ENCODE measurements around the gene SGPP2.
"Not testable (repeated sequence)": the region's sequence is repeated elsewhere in the genome, so short reads cannot be mapped to it uniquely, and the experiment has no call there.

Gene SGPP2

DNA sequence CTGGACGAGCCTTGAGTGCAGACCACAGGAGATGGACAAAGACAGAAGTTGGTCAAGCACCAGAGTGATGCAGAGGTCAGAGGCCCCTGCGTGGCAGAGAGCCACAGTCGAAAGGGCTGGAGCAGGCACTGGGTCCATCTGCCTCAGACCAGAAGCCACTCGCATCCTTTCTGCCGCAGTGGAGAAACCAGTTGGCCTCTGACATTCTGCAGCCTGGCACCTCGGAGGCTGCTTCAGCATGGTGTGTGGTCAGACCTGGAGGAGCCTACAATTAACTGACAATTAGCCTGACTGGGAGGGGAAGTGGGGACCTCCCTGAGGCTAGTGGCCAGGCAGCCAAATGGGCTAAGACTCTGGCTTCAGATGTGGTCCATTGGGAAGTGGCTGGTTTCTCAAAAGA is 111.1 kb downstream of the SGPP2 start:
- no peak for DNase-seq

DNA sequence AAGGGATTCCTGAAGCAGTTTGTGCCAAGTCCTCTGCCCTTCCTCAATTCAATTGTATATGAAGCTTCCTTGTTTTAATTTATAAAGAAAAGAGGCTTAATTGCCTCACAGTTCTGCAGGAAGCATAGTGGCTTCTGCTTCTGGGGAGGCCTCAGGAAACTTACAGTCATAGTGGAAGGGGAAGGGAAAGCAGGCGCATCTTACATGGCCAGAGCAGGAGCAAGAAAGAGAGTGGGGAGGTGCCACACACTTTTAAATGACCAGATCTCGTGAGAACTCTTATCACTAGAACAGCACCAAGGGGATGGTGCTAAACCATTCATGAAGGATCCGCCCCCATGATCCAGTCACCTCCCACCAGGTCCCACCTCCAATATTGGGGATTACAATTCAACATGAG is 114.2 kb downstream of the SGPP2 start:
- no peak for DNase-seq

DNA sequence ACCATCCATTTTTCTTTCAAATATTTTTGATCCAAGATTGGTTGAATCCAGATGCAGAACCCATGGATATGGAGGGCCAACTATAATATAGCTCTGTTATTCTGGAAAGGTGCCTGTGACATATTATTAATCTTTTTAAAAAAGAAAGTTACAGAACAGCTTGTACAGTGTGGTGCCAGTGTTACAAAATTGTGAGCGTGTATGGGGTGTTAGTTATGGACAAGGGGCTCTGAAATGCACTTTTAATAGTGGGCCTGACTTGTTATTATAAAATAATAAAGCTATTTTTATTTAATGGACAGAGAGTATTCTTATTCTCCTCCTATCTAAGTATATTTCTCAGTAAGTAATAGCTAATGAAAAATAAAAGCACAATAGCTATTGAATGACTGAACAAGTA is 120.3 kb downstream of the SGPP2 start:
- no peak for DNase-seq

DNA sequence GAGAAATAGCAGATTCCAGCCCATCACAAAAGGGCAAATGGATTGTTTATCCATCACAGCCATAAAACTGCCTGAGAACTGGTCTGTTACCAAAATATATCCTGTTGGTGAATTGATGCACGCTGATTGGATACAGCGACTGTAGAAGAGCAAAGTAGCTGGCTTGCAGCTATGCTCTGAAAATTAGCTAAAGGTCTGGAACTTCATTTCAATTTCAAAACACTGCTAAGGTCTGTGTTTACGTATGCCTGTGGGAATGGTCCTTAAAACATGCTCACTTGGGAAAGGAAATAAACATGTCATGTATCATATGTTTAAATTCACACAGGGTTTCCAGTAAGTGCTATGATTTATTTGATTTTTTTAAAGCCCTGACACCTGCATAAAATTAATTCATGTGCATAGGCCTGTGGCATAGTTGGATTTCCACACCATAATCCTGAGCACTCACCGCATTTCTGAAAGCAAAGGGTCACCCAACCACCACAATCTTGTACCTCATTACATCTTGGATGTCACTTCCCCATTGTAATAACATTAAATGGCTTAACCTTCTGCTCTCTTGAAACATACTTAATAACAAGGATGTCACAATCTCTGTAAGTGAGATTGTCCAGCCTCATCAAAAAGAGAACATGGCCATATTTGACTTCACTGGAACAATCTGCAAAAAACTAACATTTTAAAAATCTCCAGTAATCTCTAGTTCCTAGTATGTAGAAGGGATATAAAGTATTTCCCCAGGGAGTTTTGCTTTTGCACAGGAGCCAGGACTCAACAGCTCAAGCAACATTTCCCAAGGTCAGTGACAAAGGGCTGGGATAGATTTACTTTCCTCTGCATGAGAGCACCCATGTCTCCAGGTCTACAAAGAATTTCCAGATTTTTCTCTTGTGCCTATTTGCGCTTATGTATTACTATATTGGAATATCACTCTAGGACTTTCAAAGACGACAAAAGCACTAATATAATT is 121.8 kb downstream of the SGPP2 start:
- DNase-seq, result no peak

DNA sequence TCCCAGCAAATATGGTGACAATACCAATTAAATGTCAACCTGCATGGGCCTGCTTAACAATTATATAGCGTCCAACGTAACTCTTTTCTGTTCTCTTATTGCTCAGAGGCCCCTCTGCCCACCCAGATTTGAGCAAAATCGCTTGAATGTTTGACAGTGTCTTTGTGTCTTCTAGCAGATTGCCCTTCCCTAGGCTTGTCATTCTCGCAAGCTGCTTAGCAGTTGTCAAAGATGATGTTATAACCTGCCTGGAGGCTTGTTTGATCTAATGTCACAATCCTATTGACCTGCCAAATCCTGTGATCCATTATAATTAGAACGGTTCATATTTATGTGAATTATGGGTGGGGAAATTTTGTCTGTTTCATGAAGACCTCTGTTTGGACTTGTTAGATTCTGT is 122.7 kb downstream of the SGPP2 start:
- no peak for DNase-seq

DNA sequence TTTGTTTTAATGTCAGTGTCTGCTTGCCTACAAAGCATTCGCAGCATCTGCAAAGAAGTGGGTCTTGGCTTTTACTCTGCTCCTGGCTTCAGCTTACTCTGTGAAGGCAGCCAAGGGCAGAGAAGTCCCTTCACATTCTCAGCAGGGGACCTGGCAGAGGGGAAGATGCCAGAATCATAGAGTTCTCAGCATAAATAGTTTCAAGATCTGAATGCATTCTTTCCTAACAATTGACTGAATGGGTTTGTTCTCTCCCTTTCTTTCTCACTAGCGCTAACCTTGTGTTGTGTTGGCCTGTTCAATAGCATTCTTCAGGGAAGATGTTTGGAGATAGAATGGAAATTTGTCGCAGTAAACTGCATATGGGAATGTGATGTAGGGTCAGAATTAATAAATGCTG is 124.6 kb downstream of the SGPP2 start:
- DNase-seq, result no peak

DNA sequence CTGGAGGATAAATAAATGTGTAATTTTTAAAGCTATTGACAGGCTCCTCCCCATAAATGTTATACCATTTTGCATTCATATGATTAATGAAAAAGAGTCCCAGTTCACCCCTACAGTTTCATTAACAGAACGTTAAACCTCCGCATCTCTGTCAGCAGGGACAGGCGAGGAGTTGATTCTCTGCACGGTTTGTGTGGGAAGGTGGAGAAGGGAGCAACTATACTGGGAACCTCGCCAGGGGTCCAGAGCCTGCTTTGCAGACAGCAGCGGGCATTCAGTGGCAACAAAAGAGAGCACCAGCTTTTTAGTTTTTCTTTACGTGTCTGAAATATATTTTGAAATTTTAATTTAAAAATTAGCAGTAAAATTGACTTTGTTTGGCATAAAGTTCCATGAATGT is 130.2 kb downstream of the SGPP2 start:
- no peak for DNase-seq

DNA sequence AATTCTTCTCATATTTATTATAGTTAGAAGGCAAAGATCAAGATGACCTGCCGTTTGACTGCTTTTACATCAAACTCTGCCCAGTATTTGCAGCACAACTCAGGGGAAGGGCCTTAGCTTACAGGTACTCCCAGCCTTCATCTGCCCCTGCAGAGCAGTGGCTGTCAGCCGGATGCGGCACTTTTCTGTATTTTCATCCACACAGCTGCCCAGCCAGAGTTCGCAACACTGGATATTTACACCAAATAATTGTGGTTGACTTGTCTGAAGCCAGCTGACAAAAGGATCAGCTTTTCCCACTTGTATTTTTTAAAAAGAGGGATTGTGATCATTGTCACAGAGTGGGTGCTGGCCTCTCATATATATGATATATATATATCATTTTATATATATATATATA is 136.8 kb downstream of the SGPP2 start:
- no peak for DNase-seq

DNA sequence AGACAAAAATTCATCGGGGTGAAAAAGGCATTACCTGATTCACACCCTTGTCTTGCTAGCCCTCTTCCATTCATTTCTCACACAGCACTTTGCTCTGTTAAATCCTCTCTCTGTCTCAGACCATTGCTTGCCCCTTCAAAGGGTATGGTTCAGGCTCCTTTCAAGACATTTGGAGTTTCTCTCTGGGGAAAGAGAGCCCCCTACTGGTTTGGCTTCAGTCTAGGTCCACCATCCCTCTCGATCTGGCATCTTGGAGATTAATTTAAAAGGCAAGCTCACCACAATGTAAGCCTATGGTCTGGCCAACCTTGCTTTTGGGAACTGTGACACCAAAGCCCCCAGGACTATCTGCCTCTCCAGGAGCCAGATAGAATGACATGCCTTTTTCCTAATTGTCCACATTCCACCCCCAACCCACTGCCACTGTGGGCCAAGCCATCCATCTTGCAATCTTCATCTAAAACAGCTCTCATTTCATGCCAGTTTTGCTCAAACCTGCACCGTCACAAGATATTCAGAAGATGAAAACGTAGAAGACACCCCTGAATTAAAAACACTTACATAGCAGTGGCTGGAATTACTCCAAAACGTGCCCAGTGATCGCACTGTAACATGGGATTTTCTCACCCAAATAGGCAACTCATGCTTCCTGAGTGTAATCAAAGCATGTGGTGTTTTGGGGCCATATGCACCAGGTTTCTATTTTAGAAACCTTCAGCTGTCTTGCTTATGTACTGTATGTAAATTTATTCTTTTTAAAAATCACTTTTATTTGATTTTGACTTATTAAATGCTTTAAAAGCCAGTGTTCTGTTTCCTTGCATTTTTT is 137.7 kb downstream of the SGPP2 start:
- DNase-seq, result peak; percentile 31

DNA sequence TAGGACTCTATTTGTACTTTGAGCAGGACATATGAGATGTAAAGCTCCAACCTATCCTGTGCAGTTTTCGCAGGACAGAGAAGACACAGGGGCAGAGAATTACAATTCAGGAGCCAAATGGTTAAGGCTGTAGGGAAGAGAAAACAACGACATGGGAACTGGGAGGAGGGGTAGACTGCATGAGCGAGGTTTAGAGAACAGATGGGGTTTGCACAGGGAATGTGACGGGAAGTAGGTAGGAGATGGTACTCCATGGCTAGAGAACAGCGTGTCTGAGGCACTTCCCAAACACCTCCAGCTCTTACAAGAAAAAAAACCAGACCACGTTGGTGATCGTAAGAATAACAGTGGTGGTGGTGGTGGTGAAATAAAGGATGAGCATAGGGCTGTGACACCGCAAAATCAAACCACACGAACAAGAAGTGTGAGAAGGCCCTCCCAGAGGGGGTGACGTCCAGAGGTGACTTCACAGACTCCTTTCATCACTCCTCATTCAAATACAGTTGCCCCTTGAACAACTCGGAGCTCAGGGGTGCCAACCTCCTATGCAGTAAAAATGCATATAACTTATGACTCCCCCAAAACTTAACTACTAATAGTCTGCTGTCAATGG is 138.9 kb downstream of the SGPP2 start:
- no peak for DNase-seq

DNA sequence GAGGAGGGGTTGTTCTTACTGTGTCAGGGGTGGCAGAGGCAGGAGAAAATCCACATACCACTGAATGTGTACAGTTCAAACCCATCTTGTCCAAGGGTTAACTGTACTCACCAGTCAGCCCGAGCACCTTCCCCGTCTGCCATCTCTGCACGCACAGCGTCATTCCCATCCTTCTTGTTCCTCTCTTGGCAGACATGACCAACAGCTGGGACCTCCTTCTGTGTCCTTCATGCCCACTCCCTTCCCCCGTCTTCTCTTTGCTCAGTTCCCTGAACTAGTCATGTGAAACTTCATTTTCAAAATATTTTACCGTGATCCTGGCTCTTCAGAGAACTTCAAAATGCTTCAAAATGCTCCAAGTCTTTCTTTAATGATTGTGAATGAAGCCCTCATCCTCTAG is 139.6 kb downstream of the SGPP2 start:
- no peak for DNase-seq

DNA sequence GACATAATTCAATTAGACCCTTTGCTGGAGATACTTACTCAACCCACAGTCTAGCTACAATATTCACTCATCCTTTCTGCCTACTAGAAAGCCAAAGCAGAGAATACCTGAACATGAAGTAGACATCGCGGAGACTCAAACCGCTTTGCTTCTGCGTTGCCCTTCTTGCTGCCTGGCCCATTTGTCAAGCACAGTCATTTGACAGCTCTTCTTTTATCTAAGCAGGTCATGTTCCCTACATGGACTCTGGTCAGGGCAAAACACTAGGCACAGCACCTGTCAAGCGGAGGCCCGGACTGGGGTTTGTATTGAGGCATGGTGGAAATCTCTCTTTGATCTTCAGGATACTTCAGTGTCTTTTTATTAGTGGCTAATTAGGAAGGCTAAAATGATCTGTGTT is 141.9 kb downstream of the SGPP2 start:
- DNase-seq, result no peak

DNA sequence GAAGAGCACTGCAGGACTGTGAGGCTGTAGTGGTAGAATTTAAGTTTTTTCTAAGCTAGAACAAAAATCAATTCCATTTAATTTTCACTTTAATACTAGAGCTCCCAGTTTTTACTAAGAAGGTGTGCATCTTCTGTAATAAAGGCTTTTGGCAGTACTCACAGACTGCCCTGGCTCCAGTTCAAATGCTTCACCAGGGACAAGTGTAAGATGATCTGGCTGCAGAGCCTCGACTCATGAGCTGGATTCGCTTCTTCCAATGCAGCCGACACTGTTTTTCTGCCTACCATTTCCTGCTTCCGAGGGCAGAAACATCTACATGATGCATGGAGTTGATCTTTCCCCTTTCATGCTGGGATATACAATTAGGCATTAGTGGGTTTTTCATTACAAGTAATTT is 144.5 kb downstream of the SGPP2 start:
- DNase-seq, result no peak

DNA sequence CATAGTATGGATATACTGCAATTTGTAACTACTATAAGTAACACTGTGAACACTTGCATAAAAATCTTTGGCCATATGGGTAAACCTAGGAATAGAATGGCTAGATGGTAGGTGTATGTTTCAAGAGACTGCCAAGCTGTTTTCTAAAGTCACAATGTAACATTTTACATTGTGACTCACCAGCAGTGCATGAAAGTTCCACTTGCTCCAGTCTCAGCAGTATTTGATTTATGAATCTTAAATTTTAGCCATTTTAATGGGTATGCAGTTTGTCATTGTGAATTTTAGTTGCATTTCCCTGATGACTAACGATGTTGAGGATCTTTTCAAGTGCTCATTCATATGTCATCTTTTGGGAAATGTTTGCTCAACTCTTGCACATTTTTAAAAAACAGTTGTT is 145.5 kb downstream of the SGPP2 start:
- no peak for DNase-seq

DNA sequence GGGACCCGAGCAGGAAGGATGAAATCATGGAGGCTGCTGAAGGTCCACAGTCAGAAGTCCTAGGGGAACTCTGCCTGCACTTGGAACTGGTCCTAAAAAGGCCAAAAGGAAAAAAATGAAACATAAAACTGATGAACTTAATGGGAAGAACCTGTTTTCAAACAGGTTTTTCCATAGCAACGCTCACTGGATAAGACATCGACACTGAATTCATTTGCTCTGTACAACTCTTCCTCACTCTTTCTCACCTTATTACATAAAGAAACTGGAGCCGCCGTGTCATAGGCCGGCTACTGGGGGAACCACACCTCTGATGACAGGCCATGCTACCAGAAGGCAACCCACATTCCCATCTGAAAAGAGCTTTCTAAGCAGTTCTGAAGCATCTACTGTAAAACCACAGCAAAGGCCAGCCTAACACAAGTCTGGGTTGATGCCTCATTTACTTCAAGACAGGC is 147.9 kb downstream of the SGPP2 start:
- no peak for DNase-seq

DNA sequence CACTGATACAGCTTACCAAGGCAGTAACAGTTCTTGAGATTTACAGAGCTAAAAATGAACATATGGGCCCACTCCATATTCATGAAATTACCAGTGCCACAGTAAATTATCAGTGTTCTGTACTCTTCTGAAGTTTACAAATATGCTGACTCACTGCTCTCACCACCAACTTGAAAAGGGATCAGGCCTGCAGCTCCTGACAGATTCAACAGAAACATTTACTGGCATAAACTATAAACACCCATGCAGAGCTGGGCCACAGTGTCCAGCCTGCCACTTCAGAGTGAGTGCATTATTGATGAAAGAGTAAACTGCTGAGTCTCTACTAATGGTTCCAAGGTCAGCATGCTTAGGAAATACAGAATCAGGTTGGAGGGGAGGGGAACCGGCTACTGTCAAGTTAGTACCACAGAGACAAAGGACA is 148.4 kb downstream of the SGPP2 start:
- DNase-seq, result no peak

DNA sequence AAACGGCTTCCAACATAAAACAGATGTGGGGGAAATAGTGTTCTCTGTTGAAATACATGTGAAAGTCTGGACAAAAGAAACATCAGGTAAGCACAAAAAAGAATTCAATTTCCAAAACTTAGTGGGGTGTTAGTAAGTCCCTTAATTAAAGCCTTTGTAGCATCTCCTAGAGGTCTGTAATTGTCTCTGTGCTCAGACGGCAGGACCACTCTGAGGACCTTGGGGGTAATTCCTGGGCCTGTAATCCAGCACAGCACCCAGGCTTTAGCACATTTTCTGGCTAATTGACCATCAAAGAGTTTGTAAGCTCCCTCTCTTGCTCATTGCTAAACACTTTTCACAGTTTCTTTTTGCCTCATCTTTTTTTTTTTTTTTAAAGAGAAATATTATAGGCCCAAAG is 151.3 kb downstream of the SGPP2 start:
- DNase-seq, result no peak

DNA sequence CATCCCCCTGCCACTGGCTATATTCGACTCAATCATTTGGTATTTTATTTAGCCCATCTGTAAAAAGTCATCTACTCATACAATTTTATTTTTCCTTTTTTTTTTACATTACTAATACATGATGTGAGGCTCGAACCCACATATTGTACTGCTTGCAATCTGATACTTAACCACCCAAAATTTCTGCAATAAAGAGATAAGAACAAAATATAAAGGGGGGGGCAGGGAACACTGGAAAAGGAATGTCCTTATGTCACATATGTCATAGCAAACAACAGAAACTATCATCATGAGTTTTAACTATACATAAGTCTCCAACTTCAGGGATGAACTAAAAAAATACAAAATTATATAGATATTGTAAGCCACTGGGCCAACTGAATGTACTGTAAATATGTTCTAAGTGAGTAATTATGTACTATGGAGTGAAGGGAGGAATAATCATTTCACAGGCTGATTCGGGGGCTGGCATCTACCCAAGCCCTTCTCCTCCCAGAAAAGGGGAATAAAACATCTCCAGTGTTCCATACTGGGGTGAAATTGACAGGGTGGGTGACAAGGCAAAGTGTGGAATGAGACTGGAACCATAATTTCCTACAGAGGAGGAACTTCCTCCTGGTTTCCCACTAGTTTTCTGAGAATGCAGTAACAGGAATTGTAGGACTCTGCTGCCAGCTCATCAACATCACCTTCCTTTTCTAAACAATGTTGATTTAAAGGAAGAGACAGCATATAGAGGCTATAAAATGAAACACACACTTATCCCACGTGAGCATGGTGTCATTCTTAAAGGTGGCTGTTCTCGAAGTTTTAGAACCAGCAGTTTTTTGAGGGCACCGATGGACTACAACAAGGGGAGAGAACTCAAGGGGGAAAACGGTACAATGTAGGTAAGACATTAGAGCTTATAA is 152.1 kb downstream of the SGPP2 start:
- DNase-seq, result no peak

DNA sequence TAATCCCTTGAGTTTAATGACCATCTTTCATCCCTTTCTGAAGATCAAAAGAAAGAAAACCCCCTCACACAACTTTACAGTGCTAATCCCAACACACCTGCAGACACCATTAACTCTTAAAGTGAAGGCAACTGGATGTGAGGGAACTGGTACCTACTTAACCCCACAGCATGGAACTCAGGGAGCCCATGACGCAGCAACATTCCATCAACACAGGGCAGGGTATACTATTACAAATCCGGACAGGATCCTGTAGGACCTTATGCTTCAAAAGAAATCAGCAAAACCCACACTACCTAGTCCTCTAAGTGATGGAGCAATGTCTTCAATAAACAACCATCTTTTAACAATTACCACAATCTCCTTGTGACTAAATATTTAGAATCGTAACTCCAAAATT is 153.0 kb downstream of the SGPP2 start:
- no peak for DNase-seq

DNA sequence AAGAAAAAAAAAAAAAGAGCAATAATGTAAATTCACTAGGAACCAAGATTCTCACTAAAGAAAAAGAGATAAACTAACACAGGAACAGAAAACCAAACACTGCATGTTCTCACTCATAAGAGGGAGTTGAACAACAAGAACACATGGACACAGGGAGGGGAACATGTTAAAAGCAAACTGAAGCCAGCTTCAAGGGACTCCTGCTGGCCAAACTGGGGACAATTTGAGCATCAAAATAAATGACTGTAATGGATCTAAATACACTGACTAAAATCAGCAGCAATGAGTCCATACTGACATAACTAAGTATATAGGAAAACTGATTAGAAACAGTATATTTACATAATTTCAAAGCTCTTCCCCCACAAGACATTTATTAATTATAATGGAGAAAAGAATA is 158.6 kb downstream of the SGPP2 start:
- no peak for DNase-seq

DNA sequence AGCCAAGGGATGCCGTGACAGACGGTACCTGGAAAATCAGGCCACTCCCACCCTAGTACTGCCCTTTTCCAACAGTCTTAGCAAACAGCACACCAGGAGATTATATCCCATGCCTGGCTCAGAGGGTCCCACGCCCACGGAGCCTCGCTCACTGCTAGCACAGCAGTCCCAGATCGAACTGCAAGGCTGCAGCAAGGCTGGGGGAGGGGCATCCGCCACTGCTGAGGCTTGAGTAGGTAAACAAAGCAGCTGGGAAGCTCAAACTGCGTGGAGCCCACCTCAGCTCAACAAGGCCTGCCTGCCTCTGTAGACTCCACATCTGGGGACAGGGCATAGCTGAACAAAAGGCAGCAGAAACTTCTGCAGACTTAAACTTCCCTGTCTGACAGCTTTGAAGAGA is 160.2 kb downstream of the SGPP2 start:
- not testable (repeated sequence) for DNase-seq

DNA sequence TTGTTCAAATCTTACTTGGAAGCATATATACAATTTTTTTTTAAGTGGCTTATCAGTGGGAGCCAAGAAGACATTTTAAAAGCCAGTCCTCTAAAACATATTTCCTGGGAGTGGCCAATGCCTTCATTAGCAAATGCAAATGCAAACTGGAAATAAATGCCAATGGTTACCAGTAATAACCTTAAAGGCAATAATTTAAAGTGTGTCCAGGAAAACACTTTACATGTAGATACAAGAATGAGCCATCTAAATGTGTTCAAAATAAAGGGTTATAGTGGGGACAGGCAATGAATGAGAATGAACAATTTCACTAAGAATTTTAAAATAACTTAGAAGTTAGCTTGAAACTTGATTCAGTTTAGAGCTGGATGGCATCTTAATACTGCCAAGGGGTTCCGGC is 167.3 kb downstream of the SGPP2 start:
- DNase-seq, result no peak
